ENCODE measurements around the gene ERF.
"Not testable (repeated sequence)": the region's sequence is repeated elsewhere in the genome, so short reads cannot be mapped to it uniquely, and the experiment has no call there.

The ERF gene

DNA sequence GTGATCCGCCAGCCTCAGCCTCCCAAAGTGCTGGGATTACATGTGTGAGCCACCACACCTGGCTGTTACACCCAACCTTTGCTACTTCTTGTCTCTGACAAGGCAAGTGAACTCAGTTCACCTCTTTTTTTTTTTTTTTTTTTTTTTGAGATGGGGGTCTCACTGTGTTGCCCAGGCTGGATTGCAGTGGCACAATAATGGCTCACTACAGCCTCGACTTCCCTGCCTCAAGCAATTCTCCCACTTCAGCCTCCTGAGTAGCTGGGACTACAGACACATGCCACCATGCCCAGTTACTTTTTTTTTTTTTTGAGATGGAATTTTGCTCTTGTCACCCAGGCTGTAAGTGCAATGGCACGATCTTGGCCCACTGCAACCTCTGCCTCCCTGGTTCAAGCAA, 2.9 kb upstream of the ERF start:
- not testable (repeated sequence) for H3K36me3 ChIP-seq (ENCODE audit: insufficient read depth, low read depth, low read length); H3K4me1 ChIP-seq (ENCODE audit: insufficient read depth, low read length); H3K4me3 ChIP-seq (ENCODE audit: low read length); H3K9ac ChIP-seq (ENCODE audit: low read depth, low read length); H3K9me3 ChIP-seq (ENCODE audit: insufficient read depth, low read depth, low read length); H3K27ac ChIP-seq (ENCODE audit: low read length)
- H3K27me3 ChIP-seq (ENCODE audit: insufficient read depth, low read length): peaks cover 14% of the 10 kb centered on the region

DNA sequence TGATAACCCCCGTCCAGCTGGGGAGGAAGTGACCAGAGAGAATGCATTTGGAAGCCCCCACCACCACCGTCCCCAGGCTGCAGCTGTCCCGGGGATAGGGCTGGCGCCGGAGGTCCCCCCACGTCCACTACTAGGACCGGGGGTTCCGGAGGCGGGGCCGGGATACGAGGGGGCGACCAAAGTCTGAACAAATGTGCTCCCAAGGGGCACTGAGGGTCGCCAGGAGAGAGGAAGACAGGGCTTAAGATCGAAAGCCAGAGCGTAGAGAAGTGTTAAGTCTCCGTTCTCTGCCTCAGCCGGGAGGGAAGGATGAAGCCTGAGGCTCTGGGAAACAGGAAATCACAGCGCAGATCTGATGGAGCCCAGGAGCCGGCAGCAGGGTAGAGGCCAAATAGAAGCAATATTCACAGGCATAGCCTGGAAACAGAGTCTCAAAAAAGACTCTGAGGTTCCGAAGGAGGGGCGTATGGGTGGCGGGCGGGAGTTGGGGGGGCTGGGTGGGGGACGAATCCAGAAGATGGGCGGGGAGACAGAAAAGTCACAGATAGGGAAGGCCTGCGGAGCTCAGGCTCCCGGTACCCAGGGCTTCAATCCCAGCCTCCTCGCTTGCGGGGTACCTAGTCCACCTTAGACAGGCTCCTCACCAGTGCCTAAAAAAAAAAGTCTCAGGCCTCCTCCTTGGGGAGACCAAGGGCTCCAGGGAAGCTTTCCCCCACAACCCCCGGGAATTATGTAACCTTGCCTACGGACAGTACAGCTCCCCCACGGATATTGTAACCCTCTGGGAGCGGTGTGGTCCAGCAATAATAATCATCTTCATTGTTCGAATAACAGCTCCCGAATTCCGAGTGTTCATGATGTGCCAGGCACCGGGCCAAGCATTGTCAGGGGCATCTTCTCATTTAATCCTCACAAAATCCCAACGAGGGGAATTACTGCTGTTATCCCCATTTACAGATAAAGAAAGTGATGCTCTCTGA, 1.1 kb upstream of the ERF start:
- H3K27me3 ChIP-seq (ENCODE audit: insufficient read depth, low read length): peaks cover 14% of the 10 kb centered on the region; the same call in 1 of the 2 replicates
- H3K9ac ChIP-seq (ENCODE audit: low read depth, low read length): peak overlapping the region; percentile 65; the same call in 1 of the 2 replicates
- H3K27ac ChIP-seq (ENCODE audit: low read length): no peak overlapping the region
- peaks cover 6% of the 10 kb centered on the region; the same call in 1 of the 2 replicates for H3K4me1 ChIP-seq (ENCODE audit: insufficient read depth, low read length)
- peak overlapping the region; percentile 73 for H3K4me3 ChIP-seq (ENCODE audit: low read length)
- no peaks in the 10 kb centered on the region for H3K9me3 ChIP-seq (ENCODE audit: insufficient read depth, low read depth, low read length)
- H3K36me3 ChIP-seq (ENCODE audit: insufficient read depth, low read depth, low read length): no peaks in the 10 kb centered on the region

DNA sequence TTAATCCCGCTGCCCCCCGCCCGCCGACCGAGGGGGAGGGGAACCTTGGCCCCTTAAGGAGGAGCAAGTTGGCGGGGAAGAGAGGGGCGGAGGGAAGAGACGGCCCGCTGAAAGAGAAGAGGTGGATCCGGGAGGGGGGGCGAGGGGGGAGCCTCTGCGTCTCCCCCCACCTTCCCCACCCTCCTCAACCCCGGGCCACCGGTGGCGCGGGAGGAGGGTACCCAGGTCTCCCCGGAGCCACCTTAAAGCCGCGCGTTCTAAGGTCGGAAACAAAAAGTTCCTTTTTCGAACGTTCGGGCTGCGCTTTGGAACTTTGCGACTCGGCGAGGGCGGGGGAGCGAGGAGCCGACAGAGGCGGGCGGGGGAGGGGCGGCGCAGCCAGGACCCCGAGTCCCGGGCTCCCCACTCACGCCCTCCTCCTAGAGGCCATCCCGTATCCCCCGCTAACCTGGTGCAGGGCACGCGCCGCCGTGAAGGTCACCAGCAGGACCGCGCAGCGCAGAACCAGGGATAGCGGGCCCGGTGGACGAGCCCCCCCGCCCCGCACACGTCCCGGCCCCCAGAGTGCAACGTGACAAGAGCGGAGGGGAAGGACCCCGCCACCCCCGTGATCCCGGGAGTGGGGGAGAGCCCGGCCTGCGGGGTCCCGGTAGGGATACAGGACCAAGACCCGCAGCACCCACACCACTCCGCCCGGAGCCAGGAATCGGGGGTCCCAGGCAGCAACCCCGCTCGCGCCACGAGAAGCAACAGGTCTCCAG, 659 bp downstream of the ERF start:
- Histone ChIP-seq H3K4me3 (ENCODE audit: low read length) (peak overlapping the region; percentile 88), H3K9me3 (ENCODE audit: insufficient read depth, low read depth, low read length) (no peaks in the 10 kb centered on the region), H3K4me1 (ENCODE audit: insufficient read depth, low read length) (peaks cover 6% of the 10 kb centered on the region; the same call in 1 of the 2 replicates), H3K36me3 (ENCODE audit: insufficient read depth, low read depth, low read length) (peaks cover 12% of the 10 kb centered on the region; the same call in 1 of the 2 replicates), H3K27ac (ENCODE audit: low read length) (peak overlapping the region; percentile 95), H3K27me3 (ENCODE audit: insufficient read depth, low read length) (peaks cover 14% of the 10 kb centered on the region; the same call in 1 of the 2 replicates), H3K9ac (ENCODE audit: low read depth, low read length) (peak overlapping the region; percentile 94)

GRCh38 chr19:42253245-42254088, 1.5 kb downstream of the ERF start:
- H3K4me3 ChIP-seq (ENCODE audit: low read length): peak overlapping the region; percentile 88
- peaks cover 14% of the 10 kb centered on the region; the same call in 1 of the 2 replicates for H3K27me3 ChIP-seq (ENCODE audit: insufficient read depth, low read length)
- H3K9me3 ChIP-seq (ENCODE audit: insufficient read depth, low read depth, low read length): no peaks in the 10 kb centered on the region
- H3K9ac ChIP-seq (ENCODE audit: low read depth, low read length): peak overlapping the region; percentile 94; the same call in 1 of the 2 replicates
- peaks cover 6% of the 10 kb centered on the region; the same call in 1 of the 2 replicates for H3K4me1 ChIP-seq (ENCODE audit: insufficient read depth, low read length)
- peak overlapping the region; percentile 75 for H3K27ac ChIP-seq (ENCODE audit: low read length)
- H3K36me3 ChIP-seq (ENCODE audit: insufficient read depth, low read depth, low read length): peaks cover 17% of the 10 kb centered on the region; the same call in 1 of the 2 replicates

DNA sequence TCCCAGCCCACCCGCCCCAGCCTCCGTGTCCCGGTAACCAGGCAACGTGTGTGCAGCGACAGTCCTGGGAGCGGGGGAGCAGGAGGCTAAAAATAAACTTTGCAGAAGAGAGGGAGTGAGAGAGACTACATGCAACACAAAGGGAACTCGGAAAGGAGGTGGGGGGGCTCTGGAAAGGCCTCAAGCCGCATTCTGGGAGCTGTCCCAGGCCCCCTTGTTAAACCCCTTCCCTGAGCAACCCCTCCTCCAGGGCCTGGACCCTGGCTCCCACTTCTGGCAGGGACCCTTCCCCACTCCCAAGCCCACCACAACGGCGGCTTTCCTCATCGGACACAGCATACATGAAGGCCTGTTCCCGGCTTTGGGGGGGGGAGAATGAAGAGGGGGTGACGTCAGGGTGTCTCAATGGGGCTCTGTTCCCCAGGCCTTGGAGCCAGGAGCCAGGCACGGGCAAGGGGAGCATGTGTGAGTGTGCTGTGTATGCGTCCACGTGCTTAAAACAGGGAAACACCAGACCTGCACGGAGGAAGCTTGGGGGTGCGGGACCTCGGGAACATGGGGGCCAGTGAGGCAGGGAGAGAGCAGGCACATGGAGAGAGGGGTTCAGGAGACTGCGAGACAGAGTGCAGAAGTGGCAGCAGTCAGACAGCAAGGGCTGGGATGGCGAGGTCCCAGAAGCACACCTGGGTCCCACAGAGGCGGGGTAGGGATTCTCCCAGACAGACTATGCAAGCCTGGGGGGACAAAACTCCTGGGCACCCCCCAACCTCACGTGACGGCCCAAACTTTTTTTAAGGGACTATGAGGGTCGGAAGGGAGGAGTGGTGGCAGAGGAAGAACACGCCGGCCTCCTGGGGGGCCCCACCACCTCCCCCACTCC, 2.3 kb downstream of the ERF start:
- H3K9ac ChIP-seq (ENCODE audit: low read depth, low read length): peak overlapping the region; percentile 81; the same call in 1 of the 2 replicates
- H3K9me3 ChIP-seq (ENCODE audit: insufficient read depth, low read depth, low read length): no peaks in the 10 kb centered on the region
- peaks cover 6% of the 10 kb centered on the region; the same call in 1 of the 2 replicates for H3K4me1 ChIP-seq (ENCODE audit: insufficient read depth, low read length)
- peaks cover 14% of the 10 kb centered on the region; the same call in 1 of the 2 replicates for H3K27me3 ChIP-seq (ENCODE audit: insufficient read depth, low read length)
- H3K36me3 ChIP-seq (ENCODE audit: insufficient read depth, low read depth, low read length): peaks cover 18% of the 10 kb centered on the region; the same call in 1 of the 2 replicates
- H3K27ac ChIP-seq (ENCODE audit: low read length): peak overlapping the region; percentile 75
- peak overlapping the region; percentile 88 for H3K4me3 ChIP-seq (ENCODE audit: low read length)

DNA sequence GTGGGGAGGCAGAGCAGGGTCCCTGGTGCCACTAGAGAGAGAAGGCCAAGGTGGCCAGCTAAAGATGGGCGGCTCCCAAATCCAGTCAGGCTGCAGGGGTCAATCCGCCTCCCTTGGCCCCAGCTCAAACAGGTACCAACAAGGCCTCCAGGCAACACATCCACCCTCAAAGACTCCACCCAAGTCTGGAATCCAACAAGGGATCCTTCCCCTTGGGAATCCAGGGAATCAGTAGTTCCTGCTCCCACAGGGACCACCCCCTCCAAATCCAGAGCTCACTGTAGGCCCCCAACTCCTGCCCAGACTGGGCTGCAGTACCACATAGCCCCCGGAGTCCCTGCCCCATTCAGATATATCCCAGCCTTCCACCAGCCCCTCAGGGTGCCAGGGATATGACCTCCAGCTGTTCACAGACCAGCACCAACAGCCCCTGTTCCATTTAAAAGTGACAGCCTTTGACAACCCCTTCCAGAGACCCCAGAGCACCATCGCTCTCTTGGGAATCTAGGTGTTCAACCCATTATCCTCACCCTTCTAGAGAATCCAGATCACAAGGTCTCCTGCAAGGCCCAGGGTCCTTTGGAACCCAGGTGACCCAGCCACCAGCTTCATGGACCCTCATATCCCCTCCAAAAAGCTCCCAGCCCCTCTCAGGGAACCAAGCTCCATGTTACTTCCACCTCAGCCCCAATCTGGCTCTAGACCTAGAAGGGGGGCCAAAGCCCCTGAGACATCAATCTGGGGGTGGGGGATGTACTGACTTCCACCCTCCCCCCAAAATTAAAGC, 3.2 kb downstream of the ERF start:
- peak overlapping the region; percentile 38 for H3K27ac ChIP-seq (ENCODE audit: low read length)
- H3K9ac ChIP-seq (ENCODE audit: low read depth, low read length): peak overlapping the region; percentile 53; the same call in 1 of the 2 replicates
- H3K9me3 ChIP-seq (ENCODE audit: insufficient read depth, low read depth, low read length): no peaks in the 10 kb centered on the region
- peaks cover 18% of the 10 kb centered on the region; the same call in 1 of the 2 replicates for H3K36me3 ChIP-seq (ENCODE audit: insufficient read depth, low read depth, low read length)
- peaks cover 6% of the 10 kb centered on the region; the same call in 1 of the 2 replicates for H3K27me3 ChIP-seq (ENCODE audit: insufficient read depth, low read length)
- H3K4me1 ChIP-seq (ENCODE audit: insufficient read depth, low read length): peaks cover 6% of the 10 kb centered on the region; the same call in 1 of the 2 replicates
- peak overlapping the region; percentile 35; the same call in 1 of the 2 replicates for H3K4me3 ChIP-seq (ENCODE audit: low read length)

- Histone ChIP-seq H3K27me3 (ENCODE audit: insufficient read depth, low read length) (no peaks in the 10 kb centered on the region), H3K9ac (ENCODE audit: low read depth, low read length) (no peak overlapping the region), H3K4me1 (ENCODE audit: insufficient read depth, low read length) (peaks cover 6% of the 10 kb centered on the region; the same call in 1 of the 2 replicates), H3K9me3 (ENCODE audit: insufficient read depth, low read depth, low read length) (no peaks in the 10 kb centered on the region), H3K4me3 (ENCODE audit: low read length) (no peak overlapping the region), H3K27ac (ENCODE audit: low read length) (no peak overlapping the region), H3K36me3 (ENCODE audit: insufficient read depth, low read depth, low read length) (peaks cover 18% of the 10 kb centered on the region; the same call in 1 of the 2 replicates)
Measured at GRCh38 chr19:42250666-42251531, 4.0 kb downstream of the ERF start.

GRCh38 chr19:42250183-42250665, 4.7 kb downstream of the ERF start:
- peaks cover 18% of the 10 kb centered on the region; the same call in 1 of the 2 replicates for H3K36me3 ChIP-seq (ENCODE audit: insufficient read depth, low read depth, low read length)
- H3K9me3 ChIP-seq (ENCODE audit: insufficient read depth, low read depth, low read length): no peaks in the 10 kb centered on the region
- peaks cover 6% of the 10 kb centered on the region; the same call in 1 of the 2 replicates for H3K4me1 ChIP-seq (ENCODE audit: insufficient read depth, low read length)
- no peak overlapping the region for H3K27ac ChIP-seq (ENCODE audit: low read length)
- no peak overlapping the region for H3K9ac ChIP-seq (ENCODE audit: low read depth, low read length)
- H3K27me3 ChIP-seq (ENCODE audit: insufficient read depth, low read length): no peaks in the 10 kb centered on the region
- H3K4me3 ChIP-seq (ENCODE audit: low read length): no peak overlapping the region

- Histone ChIP-seq H3K27ac (ENCODE audit: low read length) (no peak overlapping the region), H3K36me3 (ENCODE audit: insufficient read depth, low read depth, low read length) (peaks cover 18% of the 10 kb centered on the region; the same call in 1 of the 2 replicates), H3K9ac (ENCODE audit: low read depth, low read length) (no peak overlapping the region), H3K9me3 (ENCODE audit: insufficient read depth, low read depth, low read length) (no peaks in the 10 kb centered on the region), H3K4me3 (ENCODE audit: low read length) (no peak overlapping the region), H3K4me1 (ENCODE audit: insufficient read depth, low read length) (peaks cover 6% of the 10 kb centered on the region; the same call in 1 of the 2 replicates), H3K27me3 (ENCODE audit: insufficient read depth, low read length) (no peaks in the 10 kb centered on the region)
Measured at GRCh38 chr19:42249769-42250168, 5.2 kb downstream of the ERF start.
